GDM1 (cell line): ENCODE data around the gene CMTR2.
A peak's percentile ranks its signal among the peaks of the same experiment; 100 is the strongest.
"Not testable (repeated sequence)": the region's sequence is repeated elsewhere in the genome, so short reads cannot be mapped to it uniquely, and the experiment has no call there.

Source experiments
- DNase-seq: peaks from one replicate; lab custom pipeline; 2025; lab: John Stamatoyannopoulos, UW

The CMTR2 gene, protein sequence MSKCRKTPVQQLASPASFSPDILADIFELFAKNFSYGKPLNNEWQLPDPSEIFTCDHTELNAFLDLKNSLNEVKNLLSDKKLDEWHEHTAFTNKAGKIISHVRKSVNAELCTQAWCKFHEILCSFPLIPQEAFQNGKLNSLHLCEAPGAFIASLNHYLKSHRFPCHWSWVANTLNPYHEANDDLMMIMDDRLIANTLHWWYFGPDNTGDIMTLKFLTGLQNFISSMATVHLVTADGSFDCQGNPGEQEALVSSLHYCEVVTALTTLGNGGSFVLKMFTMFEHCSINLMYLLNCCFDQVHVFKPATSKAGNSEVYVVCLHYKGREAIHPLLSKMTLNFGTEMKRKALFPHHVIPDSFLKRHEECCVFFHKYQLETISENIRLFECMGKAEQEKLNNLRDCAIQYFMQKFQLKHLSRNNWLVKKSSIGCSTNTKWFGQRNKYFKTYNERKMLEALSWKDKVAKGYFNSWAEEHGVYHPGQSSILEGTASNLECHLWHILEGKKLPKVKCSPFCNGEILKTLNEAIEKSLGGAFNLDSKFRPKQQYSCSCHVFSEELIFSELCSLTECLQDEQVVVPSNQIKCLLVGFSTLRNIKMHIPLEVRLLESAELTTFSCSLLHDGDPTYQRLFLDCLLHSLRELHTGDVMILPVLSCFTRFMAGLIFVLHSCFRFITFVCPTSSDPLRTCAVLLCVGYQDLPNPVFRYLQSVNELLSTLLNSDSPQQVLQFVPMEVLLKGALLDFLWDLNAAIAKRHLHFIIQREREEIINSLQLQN

DNA sequence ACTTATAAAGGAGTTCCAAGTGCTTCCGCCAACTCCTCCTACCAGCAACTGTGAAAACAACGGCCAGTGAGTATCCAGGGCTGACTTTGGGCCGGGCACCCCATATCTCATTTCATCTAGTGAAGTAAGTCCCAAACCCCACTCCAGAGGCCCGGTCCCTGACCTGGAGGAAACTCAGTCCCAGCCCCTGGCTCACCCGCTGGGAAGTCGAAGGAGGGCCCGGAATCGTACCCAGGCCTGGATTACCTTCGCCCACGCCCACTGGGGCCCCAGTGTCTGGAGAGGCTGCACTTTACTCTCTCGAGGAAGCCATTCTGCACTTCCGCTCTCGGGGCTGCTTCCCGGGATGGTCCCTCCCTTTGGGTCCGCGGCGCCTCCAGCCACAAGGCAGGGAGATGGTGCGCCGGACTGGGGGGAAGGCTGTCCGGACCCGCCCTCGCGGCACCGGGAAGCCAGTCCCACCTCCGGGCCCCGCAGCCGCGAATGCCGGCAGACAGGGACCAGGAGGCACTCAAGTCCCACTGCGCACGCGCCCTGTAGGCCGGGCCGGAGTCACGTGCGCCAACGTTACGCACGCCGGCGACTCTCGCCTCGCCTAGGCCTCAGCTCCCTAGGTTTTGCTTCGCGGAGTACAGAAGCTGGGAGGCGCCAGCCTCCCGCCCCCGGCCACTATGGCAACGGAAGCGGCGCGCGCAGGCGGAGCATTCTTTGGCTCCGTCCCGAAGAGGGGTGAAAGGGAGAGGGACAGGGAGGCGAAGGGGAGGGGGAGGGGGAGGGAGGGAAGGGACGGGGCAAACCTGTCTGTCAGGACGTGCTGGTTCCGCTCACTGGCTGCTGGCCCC, at the start of gene CMTR2:
CMTR2 (minus strand) TSS at position 513 of the 842 bp plus-strand sequence. CDS start 3,482 bp downstream, outside the sequence.
- DNase-seq = peak; percentile 90

DNA sequence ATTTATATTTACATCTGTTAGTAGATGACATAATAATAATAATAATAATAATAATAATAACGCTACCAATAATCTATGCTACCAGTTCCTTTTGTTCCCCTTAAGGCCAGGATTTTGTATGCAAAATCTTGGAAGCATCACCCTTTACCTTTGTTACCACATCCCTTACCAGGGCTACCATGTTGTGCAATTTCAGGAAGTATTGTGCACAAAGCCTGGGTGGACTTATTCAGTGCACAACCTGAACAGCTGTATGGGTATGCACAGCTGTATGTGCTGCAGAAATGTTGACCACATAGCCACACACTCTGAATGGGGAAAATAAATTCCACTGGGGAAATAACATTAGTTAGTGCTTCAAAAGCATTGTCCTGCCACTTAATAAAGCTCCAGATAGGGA, 49.4 kb upstream of the CMTR2 start:
- DNase-seq = no peak

DNA sequence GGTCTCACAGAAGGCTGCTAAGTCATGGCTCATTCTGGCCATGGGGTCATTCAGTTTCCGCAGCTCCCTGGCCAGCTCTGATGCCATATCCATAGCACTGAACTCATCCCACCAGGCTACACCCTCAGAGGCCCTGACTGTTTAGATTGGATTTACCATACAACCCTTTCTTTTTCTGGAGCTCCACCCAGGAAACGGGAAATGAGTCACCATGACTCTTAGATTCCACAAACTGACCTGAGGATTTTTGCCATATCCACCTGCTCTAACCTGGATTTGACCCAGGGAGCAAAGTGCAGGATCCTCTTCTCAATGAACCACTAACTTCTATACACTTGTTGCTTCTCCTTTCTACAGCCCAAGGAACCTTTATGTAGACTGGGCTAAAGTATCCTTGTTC, 49.0 kb upstream of the CMTR2 start:
- DNase-seq = no peak

DNA sequence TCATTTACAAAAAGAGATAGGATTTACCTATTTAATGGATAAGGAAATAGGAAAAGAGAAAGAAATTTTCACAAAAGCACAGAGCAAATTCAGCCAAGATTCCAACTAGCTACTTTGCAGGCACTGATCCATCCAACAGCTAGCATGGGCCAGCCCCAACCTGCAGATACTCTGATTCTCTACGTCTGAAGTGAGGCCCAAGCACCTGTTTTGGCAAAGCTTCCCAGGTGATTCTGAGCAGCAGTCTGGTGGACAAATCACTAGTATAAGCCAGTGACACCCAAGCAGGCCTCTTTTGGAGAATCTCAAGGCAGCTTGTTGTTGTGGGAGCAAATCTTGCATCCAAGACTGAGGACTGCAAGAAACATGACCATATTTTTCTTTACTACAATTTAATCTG, 48.4 kb upstream of the CMTR2 start:
- DNase-seq = no peak

DNA sequence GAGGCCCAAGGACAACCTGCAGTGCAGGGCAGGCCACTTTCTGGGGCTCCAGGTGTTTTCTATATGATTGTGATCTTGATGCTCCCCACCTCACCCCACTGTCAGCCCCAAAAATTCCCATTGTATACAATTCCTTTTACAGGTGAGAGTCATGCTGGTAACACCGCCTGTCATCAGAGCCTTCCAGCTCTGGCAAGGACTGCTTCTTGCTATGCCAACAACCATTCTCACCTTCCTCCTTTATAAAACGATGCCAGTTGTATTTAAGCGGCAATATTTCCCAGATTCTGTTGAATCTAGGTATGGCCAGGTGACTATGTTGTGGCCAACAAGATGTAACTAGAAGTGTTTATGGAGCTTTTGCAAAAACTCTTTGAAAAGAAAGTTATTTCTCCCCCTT, 38.9 kb upstream of the CMTR2 start:
- DNase-seq = no peak

DNA sequence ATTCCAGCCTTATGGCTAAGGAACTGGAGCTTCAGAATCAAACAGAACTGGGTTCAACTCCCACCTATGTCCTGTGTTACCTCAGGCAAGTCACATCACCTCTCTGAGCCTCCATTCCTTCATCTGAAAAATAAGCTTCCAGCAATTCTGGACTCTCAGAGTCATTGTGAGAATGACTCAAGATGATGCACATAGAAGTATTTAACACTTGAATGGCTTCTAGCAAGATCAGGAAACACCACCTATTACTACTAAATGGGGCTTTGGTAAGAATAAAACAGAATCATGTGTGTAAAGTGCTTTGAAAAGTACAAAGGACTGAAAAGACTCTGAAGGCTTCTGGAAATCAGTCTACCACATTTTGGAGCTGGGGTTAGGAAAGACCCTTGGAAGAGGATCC, 38.5 kb upstream of the CMTR2 start:
- no peak for DNase-seq

DNA sequence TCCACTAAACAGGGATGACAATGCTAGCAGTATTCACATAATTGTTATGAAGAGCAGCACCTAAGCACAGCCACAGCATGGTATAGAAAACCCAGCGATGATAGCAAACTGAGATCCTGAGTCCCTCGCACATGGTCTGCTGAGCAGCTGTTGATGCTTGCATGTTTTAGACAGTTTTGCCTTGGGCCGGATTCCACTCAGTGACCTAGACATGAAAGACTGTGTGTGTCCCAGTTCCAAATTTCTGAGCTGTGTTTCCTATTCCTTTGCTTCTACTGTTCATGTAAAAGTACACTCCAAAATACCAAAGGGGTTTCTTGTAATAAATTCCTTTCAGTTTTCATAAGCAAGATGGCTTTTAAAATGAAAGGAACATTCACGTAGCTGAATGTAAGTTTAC, 30.8 kb upstream of the CMTR2 start:
- no peak for DNase-seq

DNA sequence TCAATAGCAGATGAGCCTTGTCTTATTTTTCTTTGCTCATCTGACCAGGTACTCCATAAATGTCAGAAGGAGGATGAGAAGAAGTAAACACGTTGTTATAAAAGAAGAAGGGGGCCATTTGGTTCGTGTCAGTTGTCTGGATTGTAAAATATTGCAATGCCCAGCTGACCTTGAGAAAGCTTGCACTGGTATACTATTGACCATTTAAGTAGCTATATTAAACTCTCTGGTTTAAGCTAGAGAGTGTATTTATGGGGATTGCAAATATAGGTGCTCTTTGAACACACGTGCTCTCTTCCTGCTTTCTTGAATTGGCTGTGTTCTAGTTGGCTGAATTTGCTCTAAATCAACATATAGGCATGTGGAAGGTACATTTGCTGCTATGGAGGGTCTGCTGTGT, 26.1 kb upstream of the CMTR2 start:
- no peak for DNase-seq

DNA sequence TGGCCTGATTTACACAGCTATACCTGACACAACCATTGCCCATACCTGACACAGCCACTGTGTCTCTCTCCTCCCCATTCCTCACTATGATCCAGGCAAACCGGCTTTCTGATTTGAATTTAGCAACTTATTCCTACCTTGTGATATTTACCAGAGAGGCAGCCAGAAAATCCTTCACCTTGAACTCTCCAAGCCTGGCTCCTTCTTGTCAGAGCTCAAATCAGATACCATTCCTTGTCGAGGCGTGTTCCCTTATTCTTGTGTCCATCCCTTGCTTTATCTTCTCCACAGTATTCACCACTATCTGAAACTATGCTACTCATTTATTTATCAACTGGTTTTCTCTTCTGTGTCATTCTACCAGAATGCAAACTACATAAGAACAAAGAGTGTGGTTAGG, 24.4 kb upstream of the CMTR2 start:
- DNase-seq = not testable (repeated sequence)

DNA sequence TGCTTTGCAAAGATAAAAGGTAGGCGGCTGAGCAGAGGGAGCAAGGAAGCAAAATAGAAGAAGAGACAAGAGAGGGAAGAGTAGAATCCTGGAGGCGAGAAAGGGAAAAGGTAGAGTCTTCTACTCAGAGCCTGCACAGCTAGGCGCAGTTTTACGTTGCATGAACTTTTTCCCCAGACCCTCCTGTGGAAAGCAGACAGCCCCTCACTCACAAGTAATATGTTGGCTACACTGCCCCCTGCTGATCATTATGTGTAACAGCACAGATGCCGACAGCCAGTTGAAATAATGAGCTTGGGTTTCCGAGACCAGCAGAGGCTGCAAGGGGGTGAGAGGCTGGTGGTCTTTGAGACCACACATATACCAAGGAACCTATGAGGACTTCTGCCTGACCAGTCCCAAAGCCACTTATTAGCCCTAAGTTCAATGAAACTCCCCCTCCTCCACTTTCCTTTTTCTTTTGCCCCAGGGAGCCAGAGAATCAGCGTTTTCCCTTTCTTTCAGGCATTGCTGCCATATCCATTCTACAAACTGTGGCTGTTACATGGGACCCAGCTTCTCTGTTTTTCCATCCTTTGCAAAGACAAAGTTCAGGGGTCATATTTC, 22.5 kb upstream of the CMTR2 start:
- no peak for DNase-seq

DNA sequence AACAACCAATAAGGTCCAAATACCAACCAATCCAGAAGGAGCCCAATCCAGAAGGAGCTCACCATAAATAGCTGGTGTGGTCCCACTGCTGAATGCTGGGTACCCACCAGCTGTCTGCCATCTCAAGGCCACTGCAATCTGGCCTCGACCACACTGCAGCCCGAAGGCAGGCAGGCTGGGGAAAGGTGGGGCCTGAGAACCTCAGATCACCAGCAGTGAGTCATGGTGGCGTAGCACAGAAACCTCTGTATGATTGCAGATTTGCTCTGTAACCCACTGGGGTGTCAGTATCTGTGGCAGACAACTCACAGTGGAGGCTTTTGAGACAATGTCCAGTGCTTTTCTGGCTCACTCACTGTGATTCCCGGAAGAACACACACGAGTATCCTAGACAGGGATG, 14.7 kb upstream of the CMTR2 start:
- DNase-seq = no peak

DNA sequence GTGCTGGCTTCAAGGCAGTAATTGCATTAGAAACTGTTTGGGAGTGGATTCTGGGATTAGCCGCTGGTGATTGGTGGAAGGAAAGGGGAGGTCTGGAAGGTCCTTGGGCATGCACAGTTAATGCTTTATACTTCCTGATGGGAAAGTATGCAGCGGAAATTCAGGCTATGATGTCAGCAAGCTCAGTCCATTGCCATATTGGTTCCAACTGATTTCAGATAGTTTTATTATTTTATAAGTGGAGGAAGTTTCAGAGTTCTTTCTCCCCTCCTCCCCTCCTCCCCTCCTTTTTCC, 8.1 kb upstream of the CMTR2 start:
- no peak for DNase-seq

DNA sequence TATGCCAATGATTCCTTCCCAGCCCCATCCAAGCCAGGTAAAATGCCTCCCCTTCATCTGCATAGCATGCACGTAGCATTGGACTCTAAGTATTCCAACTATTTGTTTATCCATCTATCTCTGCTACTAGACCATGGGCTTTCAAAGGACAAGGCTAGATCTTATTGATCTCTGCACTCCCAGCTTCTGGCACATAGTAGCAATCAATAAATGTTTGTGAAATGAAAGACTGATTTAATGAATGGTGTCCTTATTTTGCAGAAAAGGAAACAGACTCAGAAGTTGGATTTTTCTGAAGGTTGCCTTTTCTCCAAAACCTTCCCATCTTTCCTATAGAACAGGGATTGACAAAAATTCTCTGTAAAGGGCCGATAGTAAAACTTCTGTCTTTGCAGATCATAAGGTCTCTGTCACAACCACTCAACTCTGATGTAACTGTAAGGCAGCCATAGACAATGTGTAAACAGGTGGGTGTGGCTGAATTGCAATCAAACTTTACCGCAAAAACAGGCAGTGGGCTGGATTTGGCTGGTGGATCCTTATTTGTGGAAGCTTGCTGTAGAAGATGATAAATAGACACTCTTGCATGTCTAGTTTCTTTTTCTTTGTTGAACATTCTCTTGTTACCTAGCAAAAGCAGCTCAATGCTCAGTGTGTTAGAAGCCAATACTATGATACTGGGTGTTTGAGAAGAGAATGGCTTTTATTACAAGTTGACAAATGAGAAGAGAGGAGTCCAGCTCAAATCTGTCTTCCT, 7.6 kb upstream of the CMTR2 start:
- DNase-seq = no peak

DNA sequence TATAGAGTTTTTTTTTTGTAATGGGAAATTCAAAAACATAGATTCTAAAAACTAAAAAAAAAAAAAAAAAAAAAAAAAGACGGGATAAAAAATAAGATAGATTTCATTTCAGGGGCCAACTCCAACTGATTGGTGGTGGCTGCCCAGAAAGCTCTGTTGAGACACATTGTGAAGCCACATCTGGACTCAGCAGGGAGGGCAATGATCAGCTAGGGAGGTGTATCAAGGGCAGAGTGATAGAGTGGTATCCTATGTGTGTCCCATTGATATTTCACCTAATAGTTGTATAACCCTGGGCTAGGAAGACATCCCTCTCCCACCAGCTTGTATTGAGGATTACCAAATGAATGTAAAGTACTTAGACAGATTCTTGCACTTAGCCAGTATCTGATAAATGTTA, 6.7 kb upstream of the CMTR2 start:
- no peak for DNase-seq

DNA sequence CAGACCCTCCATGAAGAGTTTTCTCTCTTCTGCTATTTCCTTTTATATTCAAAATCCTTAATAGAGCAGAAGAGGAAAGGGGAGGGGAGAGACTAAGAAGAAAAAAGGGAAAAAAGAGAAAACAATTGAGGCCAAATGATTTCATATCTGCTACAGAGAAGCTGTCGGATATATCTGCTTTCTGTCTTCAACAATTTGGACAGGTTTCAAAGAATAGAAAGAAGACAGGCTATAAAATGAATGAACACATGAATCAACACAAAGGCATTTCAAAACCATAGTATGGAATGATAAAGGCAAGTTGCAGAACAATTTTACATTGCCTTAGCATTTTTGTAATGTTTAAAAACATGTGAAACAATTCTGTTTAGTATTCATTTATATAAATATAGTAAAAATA, 4.7 kb upstream of the CMTR2 start:
- no peak for DNase-seq

DNA sequence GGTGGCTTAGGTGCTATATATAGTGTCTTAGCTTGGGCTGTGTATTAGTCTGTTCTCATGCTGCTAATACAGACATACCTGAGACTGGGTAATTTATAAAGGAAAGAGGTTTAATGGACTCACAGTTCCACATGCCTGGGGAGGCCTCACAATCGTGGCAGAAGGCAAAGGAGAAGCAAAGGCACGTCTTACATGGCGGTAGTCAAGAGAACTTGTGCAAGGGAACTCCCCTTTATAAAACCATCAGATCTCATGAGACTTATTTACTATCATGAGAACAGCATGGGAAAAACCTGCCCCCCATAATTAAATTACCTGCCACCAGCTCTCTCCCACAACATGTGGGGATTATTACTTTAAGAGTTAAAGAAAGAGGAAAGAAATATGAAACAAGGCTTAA, 2.9 kb upstream of the CMTR2 start:
- DNase-seq = not testable (repeated sequence)

DNA sequence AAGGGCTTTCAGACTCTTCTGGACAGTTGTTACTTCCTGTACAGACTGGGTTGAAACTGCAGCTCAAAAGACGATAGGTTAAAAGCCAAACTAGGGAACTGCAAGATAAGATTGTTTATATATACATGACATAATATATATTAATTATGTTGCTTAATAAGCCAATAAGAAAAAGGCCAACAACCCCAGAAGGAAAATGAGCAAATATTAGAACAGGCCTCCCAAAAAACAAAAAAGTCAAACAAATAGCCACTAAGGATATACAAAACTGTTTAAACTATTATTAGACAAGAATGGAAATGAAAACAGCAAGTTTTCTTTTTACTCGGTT, 495 bp upstream of the CMTR2 start:
- DNase-seq = no peak

DNA sequence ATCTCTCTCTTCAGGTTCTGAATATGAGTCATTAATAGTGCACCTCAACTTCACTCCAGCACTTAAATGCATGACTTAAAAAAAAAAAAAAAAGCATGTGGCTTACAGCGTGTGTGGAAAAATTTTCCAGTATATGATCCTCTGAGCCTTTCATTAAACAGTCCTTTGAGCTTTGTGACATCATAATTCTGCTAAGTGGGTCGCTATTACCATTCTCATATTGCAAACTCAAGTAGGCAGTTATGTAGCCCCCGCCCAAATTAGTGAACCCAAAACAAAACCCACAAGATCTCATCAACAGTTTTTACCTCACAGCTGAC, 672 bp downstream of the CMTR2 start:
- no peak for DNase-seq

DNA sequence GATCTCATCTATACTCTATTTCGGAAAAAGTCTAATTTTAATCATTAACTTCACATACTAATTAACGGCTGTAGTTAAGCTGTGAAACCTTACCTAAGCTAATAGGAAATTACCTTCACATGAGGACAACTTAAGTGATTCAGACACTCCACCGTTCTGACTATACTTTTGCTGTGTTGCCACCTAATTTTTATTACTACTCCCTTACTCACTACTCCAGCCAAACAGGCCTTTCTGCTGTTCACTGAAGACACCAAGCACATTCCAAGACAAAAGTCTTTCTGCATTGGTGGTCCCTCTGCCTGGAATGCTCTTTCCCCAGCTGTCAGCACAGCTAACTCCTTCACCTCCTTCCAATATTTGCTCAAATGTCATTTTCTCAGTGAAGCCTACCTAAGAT, 1.3 kb downstream of the CMTR2 start:
- no peak for DNase-seq

DNA sequence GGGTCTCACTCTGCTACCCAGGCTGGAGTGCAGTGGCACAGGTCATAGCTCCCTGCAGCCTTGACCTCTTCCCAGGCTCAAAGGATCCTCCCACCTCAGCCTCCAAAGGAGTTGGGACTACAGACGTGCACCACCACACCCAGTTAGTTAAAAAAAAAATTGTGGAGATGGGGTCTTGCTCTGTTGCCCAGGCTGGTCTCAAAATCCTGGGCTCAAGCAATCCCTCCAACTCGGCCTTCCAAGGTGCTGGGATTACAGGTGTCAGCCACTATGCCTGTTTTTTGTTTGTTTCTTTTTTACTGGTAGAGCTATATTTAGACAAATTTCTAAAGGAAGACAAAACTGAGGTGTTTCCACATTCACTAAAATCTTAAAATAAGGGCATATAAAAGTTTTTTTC, 1.7 kb downstream of the CMTR2 start:
- DNase-seq = no peak

DNA sequence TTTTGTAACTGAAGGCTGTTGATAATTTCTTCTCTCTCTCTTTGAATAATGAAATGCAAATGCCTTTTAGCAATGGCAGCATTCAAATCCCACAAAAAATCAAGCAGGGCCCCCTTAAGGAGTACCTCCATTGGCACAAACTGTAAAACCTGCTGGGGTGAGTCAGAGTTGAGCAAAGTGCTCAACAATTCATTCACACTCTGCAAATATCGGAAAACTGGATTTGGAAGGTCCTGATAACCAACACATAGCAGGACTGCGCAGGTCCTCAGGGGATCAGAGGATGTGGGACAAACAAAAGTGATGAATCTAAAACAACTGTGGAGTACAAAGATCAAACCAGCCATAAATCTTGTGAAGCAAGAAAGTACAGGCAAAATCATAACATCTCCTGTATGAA, 5.6 kb downstream of the CMTR2 start:
- no peak for DNase-seq

DNA sequence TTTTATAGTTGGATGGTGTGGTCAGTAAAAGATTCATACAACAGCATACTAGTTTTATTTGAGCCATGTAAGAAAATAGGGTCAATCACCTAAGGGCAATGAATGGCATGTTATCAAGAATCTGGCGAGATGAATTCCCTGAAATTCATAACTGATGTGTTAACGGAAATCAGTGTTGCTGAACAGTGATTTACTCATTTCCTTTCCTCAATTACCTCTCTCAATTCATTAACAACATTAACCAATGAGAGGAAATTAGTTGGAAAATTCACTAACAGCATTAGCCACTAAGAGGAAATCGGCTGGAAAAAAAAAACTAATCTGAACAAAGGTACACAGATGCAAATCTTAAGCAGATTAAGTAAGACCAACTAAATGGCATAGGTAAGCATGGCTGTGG, 6.3 kb downstream of the CMTR2 start:
- DNase-seq = no peak
